ENCODE measurements around the gene KAT6B. TPM values are rescaled to one million over a fixed set of nuclear protein-coding genes. Genes with fewer than 3 reads are reported as not detected.

The KAT6B gene
- total and polyA plus RNA-seq, 10 of the 15 experiments (the other 5 are each of a cell fraction or from before 2014, with no cell fraction given): 2.7 to 22.6 (median 15.7) TPM

GRCh38 chr10:74973741-74974392 is 147.5 kb downstream of the KAT6B start:
- DNase-seq (ENCODE audit: low read depth, low spot score): no peak
- intact Hi-C loops (cut with micrococcal nuclease; ENCODE audit: unreplicated experiment): no loop called here
- CTCF ChIA-PET: interaction anchor here (0.6 to 1.8 kb wide), 7 partner anchors 11 to 151 kb away, joined by 3 to 9 read pairs (median 3); no protein-coding TSS in a partner anchor

More at GRCh38 chr10:74973741-74974392, 147.5 kb downstream of the KAT6B start:
- no peaks in the 10 kb centered on the region for H4K20me1 ChIP-seq (ENCODE audit: control insufficient read depth, insufficient read depth)
- TF ChIP-seq MYB (IDR thresholded peaks at IDR 0.05; ENCODE audit: borderline replicate concordance, low read depth, low read length): no peak
- TF ChIP-seq HSF1 (IDR thresholded peaks at IDR 0.05; ENCODE audit: low read depth, low read length): no peak
- TF ChIP-seq SIN3A (IDR thresholded peaks at IDR 0.05; ENCODE audit: low read depth, low read length): no peak
- no peak for TF ChIP-seq CREB1 (IDR thresholded peaks at IDR 0.05; ENCODE audit: low read depth)
- TF ChIP-seq PBX3 (IDR thresholded peaks at IDR 0.05; ENCODE audit: insufficient replicate concordance, low read depth, low read length): no peak
- TF ChIP-seq ETV6 (conservative IDR thresholded peaks at IDR 0.05 in 1 of 2, IDR thresholded peaks at IDR 0.05 in 1 of 2; ENCODE audit: borderline replicate concordance in 1 of 2, low read depth in 1 of 2): no peak
- TF ChIP-seq WRNIP1 (IDR thresholded peaks at IDR 0.05; ENCODE audit: borderline replicate concordance, low read depth, low read length): no peak
- peaks cover 28% of the 10 kb centered on the region for H3K4me1 ChIP-seq (ENCODE audit: control insufficient read depth, insufficient read depth, low read length)
- no peak for ATAC-seq
- ChIA-PET SMC1A (ENCODE audit: uncharacterized antibody, unreplicated experiment) (interaction anchor here (0.6 to 22.3 kb wide), 10 partner anchors 13 to 235 kb away, joined by 3 to 553 read pairs (median 4); no protein-coding TSS in a partner anchor), RAD21 (ENCODE audit: unreplicated experiment) (interaction anchor here (0.8 to 1.8 kb wide), 8 partner anchors 35 to 546 kb away, joined by 3 to 7 read pairs (median 4); no protein-coding TSS in a partner anchor), POLR2A (interaction anchor here (1.3 kb wide), 1 partner anchor 12 kb away, joined by 3 read pairs; no protein-coding TSS in a partner anchor)
- no peak overlapping the region for H3K4me3 ChIP-seq
- no peaks in the 10 kb centered on the region for H3K9me3 ChIP-seq (replicated peaks; ENCODE audit: control insufficient read depth, insufficient read depth, low read length)
- H3K79me2 ChIP-seq (ENCODE audit: control insufficient read depth, insufficient read depth, low read length): no peaks in the 10 kb centered on the region
- no peak overlapping the region for H3K27ac ChIP-seq (ENCODE audit: control insufficient read depth, insufficient read depth)
- BruUV-seq (replicated peaks): no TSS peak
- H2AFZ ChIP-seq (ENCODE audit: control insufficient read depth, low read depth, low read length): no peak overlapping the region
- H3K9ac ChIP-seq (ENCODE audit: control insufficient read depth, insufficient read depth, low read length): no peak overlapping the region
- no peak for FAIRE-seq
- no peak overlapping the region for H3K4me2 ChIP-seq (ENCODE audit: control insufficient read depth, insufficient read depth)
- no peaks in the 10 kb centered on the region for H3K27me3 ChIP-seq (replicated peaks in 1 of 2; ENCODE audit: control insufficient read depth in 2 of 2, insufficient read depth in 2 of 2, low read length in 1 of 2)
- in situ Hi-C loops (cut with MboI): no loop called here
- WGBS (ENCODE audit: insufficient coverage, insufficient replicate concordance, low lambda C conversion rate, missing lambda C conversion rate): 100% methylated on average over 2 of the region's 2 CpGs
- H3K36me3 ChIP-seq (ENCODE audit: control insufficient read depth in 2 of 2, insufficient read depth in 2 of 2, low read length in 1 of 2): peaks cover 0 to 7% of the 10 kb centered on the region in 2 experiments; a peak in 2 of 4 replicates
